Activated T-helper 17 cell treated with anti-CD3 and anti-CD28 coated beads, Interleukin-2, amount 50 U/mL, for 72 hours (primary cell): ENCODE results near the gene HSF4. TPM values are rescaled to one million over a fixed set of nuclear protein-coding genes. Genes with fewer than 3 reads are reported as not detected.
A peak's percentile ranks its signal among the peaks of the same experiment; 100 is the strongest.

Experiments used
- ATAC-seq: fragments of 150-1000 bp; cut with Tn5 transposase; replicated peaks from 2 replicates; pipeline ENCODE4 v1.10.0; 2021; ENCODE audit warnings: mild to moderate bottlenecking, moderate library complexity
- H3K27ac Mint-ChIP-seq: one replicate; pipeline ENCODE4 v1.8.0; 2022; ENCODE audit warnings: mixed read lengths
- H3K27me3 Mint-ChIP-seq: one replicate; pipeline ENCODE4 v1.8.0; 2022; ENCODE audit warnings: mixed read lengths
- H3K36me3 Mint-ChIP-seq: one replicate; pipeline ENCODE4 v1.8.0; 2022; ENCODE audit warnings: low read depth, mild to moderate bottlenecking, mixed read lengths
- H3K4me1 Mint-ChIP-seq: one replicate; pipeline ENCODE4 v1.8.0; 2022; ENCODE audit warnings: mixed read lengths
- H3K4me3 Mint-ChIP-seq: one replicate; pipeline ENCODE4 v1.8.0; 2022; ENCODE audit warnings: mild to moderate bottlenecking, mixed read lengths
- H3K9me3 Mint-ChIP-seq: one replicate; pipeline ENCODE4 v1.8.0; 2022; ENCODE audit warnings: mixed read lengths
- total RNA-seq, 2 donors: library from RNA; stranded (reverse); gene quantifications; one replicate each; pipeline ENCODE4 v1.2.3, GENCODE V29; 2022

Gene HSF4
- total RNA-seq, 2 donors from 2014 or later = 71.3 to 325 TPM

GRCh38 chr16:67181346-67181745, 16.8 kb downstream of the HSF4 start:
- ATAC-seq = no peak
- H3K4me1 Mint-ChIP-seq = peaks cover 27% of the 10 kb centered on the region
- no peak overlapping the region for H3K27ac Mint-ChIP-seq
- no peaks in the 10 kb centered on the region for H3K27me3 Mint-ChIP-seq
- no peak overlapping the region for H3K4me3 Mint-ChIP-seq
- peaks cover 28% of the 10 kb centered on the region for H3K36me3 Mint-ChIP-seq
- no peaks in the 10 kb centered on the region for H3K9me3 Mint-ChIP-seq

- no peak overlapping the region for H3K4me3 Mint-ChIP-seq
- no peaks in the 10 kb centered on the region for H3K9me3 Mint-ChIP-seq
- no peak for ATAC-seq
- peaks cover 19% of the 10 kb centered on the region for H3K36me3 Mint-ChIP-seq
- no peak overlapping the region for H3K27ac Mint-ChIP-seq
- peaks cover 22% of the 10 kb centered on the region for H3K4me1 Mint-ChIP-seq
- no peaks in the 10 kb centered on the region for H3K27me3 Mint-ChIP-seq
These were observed 17.7 kb downstream of the HSF4 start for GRCh38 chr16:67182288-67182687.

GRCh38 chr16:67183284-67183626, 18.7 kb downstream of the HSF4 start:
- Mint-ChIP-seq H3K36me3 (peaks cover 9% of the 10 kb centered on the region), H3K27ac (no peak overlapping the region), H3K4me1 (peaks cover 13% of the 10 kb centered on the region), H3K27me3 (no peaks in the 10 kb centered on the region), H3K4me3 (no peak overlapping the region), H3K9me3 (no peaks in the 10 kb centered on the region)
- ATAC-seq = no peak

- H3K9me3 Mint-ChIP-seq = no peaks in the 10 kb centered on the region
- H3K4me1 Mint-ChIP-seq = peaks cover 11% of the 10 kb centered on the region
- H3K4me3 Mint-ChIP-seq = no peak within 1 kb of the TSS
- H3K27ac Mint-ChIP-seq = no peak within 1 kb of the TSS
- H3K27me3 Mint-ChIP-seq = no peaks in the 10 kb centered on the region
- ATAC-seq = peak; percentile 94
- H3K36me3 Mint-ChIP-seq = peaks cover 7% of the 10 kb centered on the region
These were observed 19.3 kb downstream of the HSF4 start, which contains the start of gene MATCAP1 for GRCh38 chr16:67183627-67184452. MATCAP1 (minus strand) TSS chr16:67183963; CDS start chr16:67180610, 3,353 bp downstream.

GRCh38 chr16:67184453-67184994, 20.0 kb downstream of the HSF4 start:
- Mint-ChIP-seq H3K27ac (no peak overlapping the region), H3K27me3 (no peaks in the 10 kb centered on the region), H3K4me3 (no peak overlapping the region), H3K9me3 (no peaks in the 10 kb centered on the region), H3K36me3 (peaks cover 5% of the 10 kb centered on the region), H3K4me1 (peaks cover 8% of the 10 kb centered on the region)
- peak; percentile 15 for ATAC-seq

- Mint-ChIP-seq H3K36me3 (peaks cover 5% of the 10 kb centered on the region), H3K9me3 (no peaks in the 10 kb centered on the region), H3K4me3 (no peak overlapping the region), H3K4me1 (peaks cover 8% of the 10 kb centered on the region), H3K27me3 (no peaks in the 10 kb centered on the region), H3K27ac (peak overlapping the region; percentile 65)
- peak; percentile 23 for ATAC-seq
These were observed 20.6 kb downstream of the HSF4 start for GRCh38 chr16:67184995-67185650.

- peaks cover 8% of the 10 kb centered on the region for H3K4me1 Mint-ChIP-seq
- ATAC-seq = no peak
- peaks cover 5% of the 10 kb centered on the region for H3K36me3 Mint-ChIP-seq
- no peaks in the 10 kb centered on the region for H3K9me3 Mint-ChIP-seq
- H3K4me3 Mint-ChIP-seq = no peak overlapping the region
- H3K27ac Mint-ChIP-seq = peak overlapping the region; percentile 65
- no peaks in the 10 kb centered on the region for H3K27me3 Mint-ChIP-seq
These were observed 21.1 kb downstream of the HSF4 start for GRCh38 chr16:67185651-67186134.

- Mint-ChIP-seq H3K36me3 (peaks cover 5% of the 10 kb centered on the region), H3K27ac (no peak overlapping the region), H3K4me3 (no peak overlapping the region), H3K27me3 (no peaks in the 10 kb centered on the region), H3K4me1 (peaks cover 13% of the 10 kb centered on the region), H3K9me3 (no peaks in the 10 kb centered on the region)
- no peak for ATAC-seq
These were observed 22.0 kb downstream of the HSF4 start for GRCh38 chr16:67186550-67186950.

- H3K9me3 Mint-ChIP-seq = no peaks in the 10 kb centered on the region
- H3K4me1 Mint-ChIP-seq = peaks cover 15% of the 10 kb centered on the region
- H3K36me3 Mint-ChIP-seq = peaks cover 5% of the 10 kb centered on the region
- ATAC-seq = no peak
- no peak overlapping the region for H3K27ac Mint-ChIP-seq
- H3K27me3 Mint-ChIP-seq = no peaks in the 10 kb centered on the region
- no peak overlapping the region for H3K4me3 Mint-ChIP-seq
These were observed 22.8 kb downstream of the HSF4 start for GRCh38 chr16:67187175-67187890.

GRCh38 chr16:67188323-67188722, 23.8 kb downstream of the HSF4 start:
- H3K9me3 Mint-ChIP-seq = no peaks in the 10 kb centered on the region
- peaks cover 15% of the 10 kb centered on the region for H3K36me3 Mint-ChIP-seq
- no peak overlapping the region for H3K27ac Mint-ChIP-seq

GRCh38 chr16:67188798-67189197, 24.3 kb downstream of the HSF4 start:
- Mint-ChIP-seq H3K9me3 (no peaks in the 10 kb centered on the region), H3K4me3 (no peak overlapping the region), H3K4me1 (peaks cover 17% of the 10 kb centered on the region), H3K36me3 (peaks cover 20% of the 10 kb centered on the region), H3K27ac (no peak overlapping the region), H3K27me3 (no peaks in the 10 kb centered on the region)
- ATAC-seq = no peak

More at GRCh38 chr16:67188323-67188722, 23.8 kb downstream of the HSF4 start:
- no peak overlapping the region for H3K4me3 Mint-ChIP-seq
- no peaks in the 10 kb centered on the region for H3K27me3 Mint-ChIP-seq
- peaks cover 15% of the 10 kb centered on the region for H3K4me1 Mint-ChIP-seq
- ATAC-seq = no peak

GRCh38 chr16:67190041-67190440, 25.5 kb downstream of the HSF4 start, which contains the start of gene EXOC3L1:
EXOC3L1 (minus strand) TSS chr16:67190136; CDS start chr16:67189676, 460 bp downstream.
- Mint-ChIP-seq H3K4me1 (peaks cover 20% of the 10 kb centered on the region), H3K27me3 (no peaks in the 10 kb centered on the region), H3K36me3 (peaks cover 32% of the 10 kb centered on the region), H3K27ac (peak within 1 kb of the TSS; percentile 88), H3K4me3 (peak within 1 kb of the TSS; percentile 85), H3K9me3 (no peaks in the 10 kb centered on the region)
- no peak for ATAC-seq

GRCh38 chr16:67190448-67191399, 26.2 kb downstream of the HSF4 start:
- H3K27ac Mint-ChIP-seq = peak overlapping the region; percentile 88

More at GRCh38 chr16:67190448-67191399, 26.2 kb downstream of the HSF4 start:
- no peaks in the 10 kb centered on the region for H3K27me3 Mint-ChIP-seq
- H3K4me3 Mint-ChIP-seq = peak overlapping the region; percentile 85
- peaks cover 34% of the 10 kb centered on the region for H3K36me3 Mint-ChIP-seq
- ATAC-seq = no peak
- H3K9me3 Mint-ChIP-seq = no peaks in the 10 kb centered on the region
- H3K4me1 Mint-ChIP-seq = peaks cover 15% of the 10 kb centered on the region
